Activated naive CD4-positive, alpha-beta T cell treated with anti-CD3 and anti-CD28 coated beads, Interleukin-2, amount 50 U/mL, for 24 hours (primary cell): ENCODE measurements around the gene TPR.
"Not testable (repeated sequence)": the region's sequence is repeated elsewhere in the genome, so short reads cannot be mapped to it uniquely, and the experiment has no call there.

ENCODE experiments used
- H3K27ac Mint-ChIP-seq: one replicate; pipeline ENCODE4 v1.8.0; 2021; ENCODE audit warnings: mild to moderate bottlenecking, mixed read lengths
- H3K27me3 Mint-ChIP-seq: one replicate; pipeline ENCODE4 v1.8.0; 2021; ENCODE audit warnings: mixed read lengths
- H3K36me3 Mint-ChIP-seq: one replicate; pipeline ENCODE4 v1.8.0; 2021; ENCODE audit warnings: mixed read lengths
- H3K4me1 Mint-ChIP-seq: one replicate; pipeline ENCODE4 v1.8.0; 2021; ENCODE audit warnings: mixed read lengths
- H3K4me3 Mint-ChIP-seq: one replicate; pipeline ENCODE4 v1.8.0; 2021; ENCODE audit warnings: mild to moderate bottlenecking, mixed read lengths
- H3K9me3 Mint-ChIP-seq: one replicate; pipeline ENCODE4 v1.8.0; 2021; ENCODE audit warnings: mixed read lengths

The TPR gene

GRCh38 chr1:186375152-186375928 lies at the start of gene TPR, which contains the start of gene ODR4:
TSS of gene TPR (minus strand) at chr1:186375253. CDS start at chr1:186375028, 225 bp downstream.
TSS of gene ODR4 (plus strand) at chr1:186375838. CDS start at chr1:186379786, 3,948 bp downstream.
- Mint-ChIP-seq H3K36me3 (peaks cover 7% of the 10 kb centered on the region), H3K4me3 (peak within 1 kb of the TSS; percentile 100), H3K27ac (peak within 1 kb of the TSS; percentile 98), H3K9me3 (no peaks in the 10 kb centered on the region), H3K27me3 (no peaks in the 10 kb centered on the region), H3K4me1 (peaks cover 57% of the 10 kb centered on the region)

- H3K4me3 Mint-ChIP-seq: no peak overlapping the region
- H3K4me1 Mint-ChIP-seq: peaks cover 10% of the 10 kb centered on the region
- H3K27me3 Mint-ChIP-seq: no peaks in the 10 kb centered on the region
- no peak overlapping the region for H3K27ac Mint-ChIP-seq
- H3K36me3 Mint-ChIP-seq: peaks cover 17% of the 10 kb centered on the region
- no peaks in the 10 kb centered on the region for H3K9me3 Mint-ChIP-seq
Observed at GRCh38 chr1:186424539-186424938, 49.5 kb upstream of the TPR start.

- Mint-ChIP-seq H3K36me3 (peaks cover 21% of the 10 kb centered on the region), H3K4me3 (no peak overlapping the region), H3K9me3 (no peaks in the 10 kb centered on the region), H3K27ac (no peak overlapping the region), H3K4me1 (peaks cover 10% of the 10 kb centered on the region), H3K27me3 (no peaks in the 10 kb centered on the region)
Observed at GRCh38 chr1:186421446-186421845, 46.4 kb upstream of the TPR start.

DNA sequence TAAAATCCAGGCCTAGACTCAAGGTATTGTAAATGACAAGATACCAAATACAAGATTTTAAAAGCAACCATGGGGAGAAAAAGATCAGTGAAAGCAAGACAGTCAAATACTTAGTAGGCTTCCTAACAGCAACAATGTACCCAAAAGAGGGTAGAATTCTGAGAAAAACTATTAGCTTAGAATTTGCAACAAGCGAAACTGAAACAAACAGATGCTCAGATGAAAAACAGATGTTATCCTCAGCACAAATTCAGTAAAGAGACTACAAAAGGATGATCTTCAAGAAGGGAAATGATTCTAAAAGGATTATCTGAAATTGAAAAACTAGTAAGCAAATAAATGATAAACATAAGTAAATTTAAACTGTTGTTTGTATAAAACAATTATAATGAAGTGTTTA lies 45.9 kb upstream of the TPR start:
- Mint-ChIP-seq H3K9me3 (no peaks in the 10 kb centered on the region), H3K36me3 (peaks cover 19% of the 10 kb centered on the region), H3K4me3 (no peak overlapping the region), H3K27me3 (no peaks in the 10 kb centered on the region), H3K4me1 (peaks cover 10% of the 10 kb centered on the region), H3K27ac (no peak overlapping the region)

DNA sequence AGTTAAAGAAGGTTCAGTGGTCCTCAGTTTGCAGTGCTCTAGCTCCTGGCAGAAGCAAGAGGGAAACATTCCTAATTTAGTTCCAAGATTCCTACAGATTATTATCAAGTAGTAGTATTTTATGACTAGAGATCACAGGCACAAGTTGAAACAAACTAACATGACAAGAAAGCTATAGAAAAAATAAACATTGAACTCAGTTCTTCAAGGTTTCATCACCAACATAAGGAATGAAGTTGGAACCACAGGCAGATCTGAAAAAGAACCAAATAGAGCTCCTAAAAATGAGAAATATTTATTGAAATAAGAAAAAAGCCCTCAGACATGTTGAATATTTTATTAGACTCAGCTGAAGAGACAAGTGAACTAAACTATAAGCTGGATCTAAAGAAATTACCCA lies 45.3 kb upstream of the TPR start:
- Mint-ChIP-seq H3K36me3 (peaks cover 19% of the 10 kb centered on the region), H3K27me3 (no peaks in the 10 kb centered on the region), H3K4me1 (peaks cover 10% of the 10 kb centered on the region), H3K27ac (no peak overlapping the region), H3K9me3 (no peaks in the 10 kb centered on the region), H3K4me3 (no peak overlapping the region)

GRCh38 chr1:186418503-186418902 lies 43.5 kb upstream of the TPR start:
- Mint-ChIP-seq H3K9me3 (no peaks in the 10 kb centered on the region), H3K27me3 (no peaks in the 10 kb centered on the region), H3K4me3 (no peak overlapping the region), H3K4me1 (peaks cover 10% of the 10 kb centered on the region), H3K36me3 (peaks cover 19% of the 10 kb centered on the region), H3K27ac (no peak overlapping the region)

- no peaks in the 10 kb centered on the region for H3K9me3 Mint-ChIP-seq
- no peak overlapping the region for H3K4me3 Mint-ChIP-seq
- H3K4me1 Mint-ChIP-seq: no peaks in the 10 kb centered on the region
- H3K36me3 Mint-ChIP-seq: peaks cover 3% of the 10 kb centered on the region
- no peaks in the 10 kb centered on the region for H3K27me3 Mint-ChIP-seq
- no peak overlapping the region for H3K27ac Mint-ChIP-seq
Observed at GRCh38 chr1:186413319-186413718, 38.3 kb upstream of the TPR start.

DNA sequence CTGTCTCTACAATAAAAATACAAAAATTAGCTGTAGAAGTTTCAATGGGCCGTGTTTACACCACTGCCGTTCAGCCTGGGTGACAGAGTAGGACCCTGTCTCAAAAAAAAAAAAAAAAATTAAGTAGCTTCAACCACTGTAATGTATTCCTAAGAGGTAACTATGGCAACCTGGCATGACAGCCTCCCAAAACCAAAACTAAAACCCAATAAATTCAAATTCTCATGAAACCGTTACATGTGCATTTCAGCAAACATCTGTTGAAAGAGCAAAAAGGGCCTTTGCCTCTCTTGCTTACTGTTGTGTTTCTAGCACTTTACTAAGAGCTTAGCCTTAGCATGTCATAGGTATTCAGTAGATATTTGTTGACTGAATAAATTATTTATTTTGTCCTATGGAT lies 34.0 kb upstream of the TPR start:
- H3K27ac Mint-ChIP-seq: no peak overlapping the region
- no peak overlapping the region for H3K4me3 Mint-ChIP-seq
- no peaks in the 10 kb centered on the region for H3K9me3 Mint-ChIP-seq
- peaks cover 12% of the 10 kb centered on the region for H3K36me3 Mint-ChIP-seq
- no peaks in the 10 kb centered on the region for H3K27me3 Mint-ChIP-seq
- H3K4me1 Mint-ChIP-seq: no peaks in the 10 kb centered on the region

GRCh38 chr1:186404454-186405051 lies 29.5 kb upstream of the TPR start:
- no peaks in the 10 kb centered on the region for H3K27me3 Mint-ChIP-seq
- no peak overlapping the region for H3K4me3 Mint-ChIP-seq
- H3K4me1 Mint-ChIP-seq: no peaks in the 10 kb centered on the region
- H3K9me3 Mint-ChIP-seq: no peaks in the 10 kb centered on the region
- H3K36me3 Mint-ChIP-seq: peaks cover 19% of the 10 kb centered on the region
- no peak overlapping the region for H3K27ac Mint-ChIP-seq

DNA sequence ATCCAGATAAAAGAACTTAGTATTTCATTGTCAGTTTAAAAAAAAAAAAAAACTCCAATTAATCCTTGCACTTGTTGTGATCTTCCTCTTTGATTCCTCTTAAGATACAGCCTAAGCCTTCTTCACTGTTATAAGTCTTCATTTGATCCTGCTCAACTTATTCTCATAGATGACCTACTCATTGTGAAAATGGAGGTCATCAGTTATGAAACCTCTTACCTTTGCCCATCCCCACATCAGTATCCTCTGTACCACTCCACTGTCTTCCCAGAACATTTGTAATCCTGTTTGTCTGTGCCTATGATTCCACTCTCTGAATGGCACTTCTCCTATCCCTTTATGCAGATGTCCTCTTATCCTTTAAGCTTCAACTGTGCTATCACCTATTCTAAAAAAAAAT lies 28.6 kb upstream of the TPR start:
- H3K27me3 Mint-ChIP-seq: no peaks in the 10 kb centered on the region
- H3K4me1 Mint-ChIP-seq: no peaks in the 10 kb centered on the region
- H3K9me3 Mint-ChIP-seq: no peaks in the 10 kb centered on the region
- H3K4me3 Mint-ChIP-seq: no peak overlapping the region
- no peak overlapping the region for H3K27ac Mint-ChIP-seq
- H3K36me3 Mint-ChIP-seq: peaks cover 22% of the 10 kb centered on the region

GRCh38 chr1:186401446-186401845 lies 26.4 kb upstream of the TPR start:
- H3K27ac Mint-ChIP-seq, H3K27me3 Mint-ChIP-seq, H3K9me3 Mint-ChIP-seq, H3K4me1 Mint-ChIP-seq, H3K4me3 Mint-ChIP-seq: not testable (repeated sequence)
- H3K36me3 Mint-ChIP-seq: peaks cover 14% of the 10 kb centered on the region

GRCh38 chr1:186392711-186393110 lies 17.7 kb upstream of the TPR start:
- H3K27ac Mint-ChIP-seq, H3K4me1 Mint-ChIP-seq, H3K27me3 Mint-ChIP-seq, H3K4me3 Mint-ChIP-seq, H3K9me3 Mint-ChIP-seq: not testable (repeated sequence)
- peaks cover 15% of the 10 kb centered on the region for H3K36me3 Mint-ChIP-seq

DNA sequence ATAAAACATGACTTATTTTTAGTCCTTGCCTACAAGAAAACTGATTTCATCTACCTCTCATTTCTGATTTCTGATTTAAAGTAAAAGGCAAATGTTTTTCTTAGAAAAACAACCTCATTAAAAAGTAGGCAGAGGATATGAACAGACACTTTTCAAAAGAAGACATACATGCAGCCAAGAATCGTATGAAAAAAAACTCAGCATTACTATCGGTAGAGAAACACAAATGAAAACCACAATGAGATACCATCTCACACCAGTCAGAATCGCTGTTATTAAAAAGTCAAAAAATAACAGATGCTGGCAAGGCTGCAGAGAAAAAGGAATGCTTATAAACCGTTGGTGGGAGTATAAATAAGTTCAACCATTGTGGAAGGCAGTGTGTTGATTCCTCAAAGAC lies 16.8 kb upstream of the TPR start:
- Mint-ChIP-seq H3K4me1 (no peaks in the 10 kb centered on the region), H3K36me3 (peaks cover 14% of the 10 kb centered on the region), H3K4me3 (no peak overlapping the region), H3K27me3 (no peaks in the 10 kb centered on the region), H3K9me3 (no peaks in the 10 kb centered on the region), H3K27ac (no peak overlapping the region)

DNA sequence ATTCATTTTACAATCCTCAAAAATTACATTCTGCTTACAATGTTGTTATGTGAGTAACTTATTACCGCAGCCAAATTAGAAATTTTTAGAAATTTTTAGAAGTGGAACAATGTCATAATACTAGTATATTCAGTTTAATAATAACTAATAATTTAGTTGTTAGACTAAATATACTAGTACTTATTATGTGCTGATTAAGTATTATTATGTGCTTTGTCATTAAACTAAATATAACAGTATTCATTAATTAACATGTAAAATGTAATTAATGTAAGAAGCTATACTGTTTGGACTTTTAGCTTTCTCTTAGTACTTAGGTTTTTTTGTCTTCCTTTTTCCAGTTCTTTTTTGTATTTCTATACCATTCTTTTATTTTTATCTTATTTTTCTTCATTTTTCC lies 15.9 kb upstream of the TPR start:
- Mint-ChIP-seq H3K36me3 (peaks cover 13% of the 10 kb centered on the region), H3K9me3 (no peaks in the 10 kb centered on the region), H3K27ac (no peak overlapping the region), H3K27me3 (no peaks in the 10 kb centered on the region), H3K4me1 (no peaks in the 10 kb centered on the region), H3K4me3 (no peak overlapping the region)

- Mint-ChIP-seq H3K9me3 (no peaks in the 10 kb centered on the region), H3K36me3 (peaks cover 9% of the 10 kb centered on the region), H3K4me1 (peaks cover 8% of the 10 kb centered on the region), H3K27ac (no peak overlapping the region), H3K27me3 (no peaks in the 10 kb centered on the region), H3K4me3 (no peak overlapping the region)
Observed at GRCh38 chr1:186386725-186387383, 11.8 kb upstream of the TPR start.

DNA sequence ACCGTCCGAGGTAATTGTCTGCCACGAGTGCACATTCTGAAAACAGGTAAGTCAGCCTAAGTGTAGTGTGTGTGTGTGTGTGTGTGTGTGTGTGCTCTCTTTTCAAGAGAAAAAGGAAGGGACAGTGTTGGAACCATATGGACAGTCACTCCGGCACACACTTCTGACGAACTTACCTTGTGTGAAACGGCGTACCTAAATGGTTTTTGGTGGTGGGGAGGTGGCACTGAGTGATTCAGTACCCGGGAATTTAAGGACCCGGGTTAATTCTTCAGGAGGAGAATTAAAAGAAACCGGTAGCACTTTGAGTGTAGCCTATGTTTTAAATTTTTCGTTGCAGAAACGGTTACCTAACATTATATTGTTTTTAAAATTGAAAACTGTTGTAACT lies 871 bp upstream of the TPR start:
- no peaks in the 10 kb centered on the region for H3K27me3 Mint-ChIP-seq
- peak overlapping the region; percentile 100 for H3K4me3 Mint-ChIP-seq
- peak overlapping the region; percentile 98 for H3K27ac Mint-ChIP-seq
- H3K4me1 Mint-ChIP-seq: peaks cover 52% of the 10 kb centered on the region
- peaks cover 8% of the 10 kb centered on the region for H3K36me3 Mint-ChIP-seq
- no peaks in the 10 kb centered on the region for H3K9me3 Mint-ChIP-seq
